NCI-H524 treated with DMSO at 0.1 percent for 48 hours (cell line): ENCODE results near the gene F2RL2.
"Not testable (repeated sequence)": the region's sequence is repeated elsewhere in the genome, so short reads cannot be mapped to it uniquely, and the experiment has no call there.

Experiments used
- DNase-seq: peaks from one replicate; lab custom pipeline; 2025; lab: John Stamatoyannopoulos, UW

Gene F2RL2

GRCh38 chr5:76622076-76622475, 1.1 kb downstream of the F2RL2 start:
- no peak for DNase-seq

- no peak for DNase-seq
Measured at GRCh38 chr5:76620166-76620565, 3.0 kb downstream of the F2RL2 start.

GRCh38 chr5:76617675-76618074, 5.5 kb downstream of the F2RL2 start:
- no peak for DNase-seq

- no peak for DNase-seq
Measured at GRCh38 chr5:76617229-76617628, 6.0 kb downstream of the F2RL2 start.

- DNase-seq = no peak
Measured at GRCh38 chr5:76616206-76616605, 7.0 kb downstream of the F2RL2 start.

GRCh38 chr5:76615759-76616158, 7.4 kb downstream of the F2RL2 start:
- no peak for DNase-seq

- no peak for DNase-seq
Measured at GRCh38 chr5:76612942-76613341, 10.3 kb downstream of the F2RL2 start.

- no peak for DNase-seq
Measured at GRCh38 chr5:76610196-76610595, 13.0 kb downstream of the F2RL2 start.

GRCh38 chr5:76608833-76609232, 14.4 kb downstream of the F2RL2 start:
- no peak for DNase-seq

GRCh38 chr5:76607353-76607871, 15.8 kb downstream of the F2RL2 start:
- DNase-seq = no peak

GRCh38 chr5:76606701-76607100, 16.5 kb downstream of the F2RL2 start:
- no peak for DNase-seq

GRCh38 chr5:76604838-76605237, 18.4 kb downstream of the F2RL2 start:
- DNase-seq = no peak

GRCh38 chr5:76603991-76604390, 19.2 kb downstream of the F2RL2 start:
- not testable (repeated sequence) for DNase-seq

GRCh38 chr5:76602094-76602726, 21.0 kb downstream of the F2RL2 start:
- DNase-seq = no peak

GRCh38 chr5:76601470-76601869, 21.7 kb downstream of the F2RL2 start:
- DNase-seq = peak; percentile 15

GRCh38 chr5:76600716-76601115, 22.5 kb downstream of the F2RL2 start:
- DNase-seq = no peak

- no peak for DNase-seq
Measured at GRCh38 chr5:76598531-76598930, 24.7 kb downstream of the F2RL2 start.

- DNase-seq = no peak
Measured at GRCh38 chr5:76595755-76596481, 27.3 kb downstream of the F2RL2 start.

- DNase-seq = no peak
Measured at GRCh38 chr5:76594107-76594506, 29.1 kb downstream of the F2RL2 start.

- DNase-seq = no peak
Measured at GRCh38 chr5:76592692-76593091, 30.5 kb downstream of the F2RL2 start.

- DNase-seq = no peak
Measured at GRCh38 chr5:76591366-76591765, 31.8 kb downstream of the F2RL2 start.

GRCh38 chr5:76590027-76590426, 33.2 kb downstream of the F2RL2 start:
- DNase-seq = no peak

GRCh38 chr5:76586531-76586930, 36.7 kb downstream of the F2RL2 start:
- no peak for DNase-seq

GRCh38 chr5:76585783-76586217, 37.4 kb downstream of the F2RL2 start:
- DNase-seq = no peak
